PC-3 (cell line): ENCODE data around the gene MEGF10. TPM values are rescaled to one million over a fixed set of nuclear protein-coding genes. Genes with fewer than 3 reads are reported as not detected.
"Not testable (repeated sequence)": the region's sequence is repeated elsewhere in the genome, so short reads cannot be mapped to it uniquely, and the experiment has no call there.

Experiments
- ATAC-seq: fragments of 200-7000 bp; cut with Tn5 transposase; 2 replicates; pipeline ENCODE4 v1.9.1; 2020; ENCODE audit warnings: mild to moderate bottlenecking, moderate library complexity
- BruUV-seq: library from RNA; stranded (reverse); fragments of 400-500 nt; replicated peaks from 2 replicates; lab custom pipeline; 2021; lab: Mats Ljungman, UMichigan
- CTCF ChIA-PET: fragments of 300-600 bp; sonication (Branson Sonifier 250); formaldehyde crosslinking; loops from one replicate; lab custom pipeline; 2022; ENCODE audit warnings: antibody characterized with exemption; lab: Charles Lee
- POLR2A ChIA-PET: fragments of 300-600 bp; sonication (Branson Sonifier 250); formaldehyde crosslinking; loops from one replicate; lab custom pipeline; 2022; ENCODE audit warnings: antibody characterized with exemption; ENCODE audit not compliant: unreplicated experiment; lab: Charles Lee
- DNase-seq: peaks from one replicate; pipeline ENCODE4 v3.0.0-alpha.2; 2015
- H2AFZ ChIP-seq: fragments of 300-600 bp; sonication (generic); 2 replicates; pipeline ENCODE4 v1.6.0; 2016; ENCODE audit warnings: antibody characterized with exemption, low read length
- H3F3A ChIP-seq: fragments of 300-600 bp; sonication (generic); one replicate; pipeline ENCODE4 v1.6.0; 2017; ENCODE audit warnings: antibody characterized with exemption, low read length, control low read depth, mild to moderate bottlenecking; ENCODE audit not compliant: unreplicated experiment
- H3K27ac ChIP-seq: fragments of 300-600 bp; sonication (generic); 2 replicates; pipeline ENCODE4 v1.5.1; 2016; ENCODE audit warnings: mild to moderate bottlenecking, low read length
- H3K27me3 ChIP-seq: fragments of 300-600 bp; sonication (generic); 2 replicates; pipeline ENCODE4 v1.6.1; 2016; ENCODE audit warnings: low read length, mixed read lengths
- H3K36me3 ChIP-seq: fragments of 300-600 bp; sonication (generic); 2 replicates; pipeline ENCODE4 v1.6.1; 2016; ENCODE audit warnings: low read depth, mixed run types, low read length, mixed read lengths
- H3K4me1 ChIP-seq: fragments of 300-600 bp; sonication (generic); 2 replicates; pipeline ENCODE4 v1.5.1; 2016; ENCODE audit warnings: low read length; ENCODE audit not compliant: insufficient read depth
- H3K4me2 ChIP-seq: fragments of 300-600 bp; sonication (generic); 2 replicates; pipeline ENCODE4 v1.6.0; 2016; ENCODE audit warnings: low read length
- H3K4me3 ChIP-seq: fragments of 300-600 bp; sonication (generic); 2 replicates; pipeline ENCODE4 v1.5.1; 2016; ENCODE audit warnings: mild to moderate bottlenecking, low read length, mixed read lengths
- H3K79me2 ChIP-seq: fragments of 300-600 bp; sonication (generic); 2 replicates; pipeline ENCODE4 v1.6.1; 2017; ENCODE audit warnings: low read length, mixed read lengths
- H3K9ac ChIP-seq: fragments of 300-600 bp; sonication (generic); 2 replicates; pipeline ENCODE4 v1.6.0; 2016; ENCODE audit warnings: mild to moderate bottlenecking, low read length
- H3K9me2 ChIP-seq: fragments of 300-600 bp; sonication (generic); replicated peaks from 2 replicates; pipeline ENCODE4 v1.6.1; 2016; ENCODE audit warnings: mixed run types, low read length, mixed read lengths
- H3K9me3 ChIP-seq: fragments of 300-600 bp; sonication (generic); 2 replicates; pipeline ENCODE4 v1.6.1; 2016; ENCODE audit warnings: low read length, mixed read lengths
- H4K20me1 ChIP-seq: fragments of 300-600 bp; sonication (generic); 2 replicates; pipeline ENCODE4 v1.6.1; 2016; ENCODE audit warnings: low read length, mixed read lengths
- EZH2 ChIP-seq: fragments of 300-600 bp; sonication (generic); IDR thresholded peaks from one replicate; pipeline ENCODE4 v1.6.1; 2017; ENCODE audit warnings: antibody characterized with exemption, mild to moderate bottlenecking, low read length; ENCODE audit not compliant: unreplicated experiment
- EZH2phosphoT487 ChIP-seq: fragments of 300-600 bp; sonication (generic); IDR thresholded peaks from 2 replicates; pipeline ENCODE4 v1.6.1; 2018; ENCODE audit warnings: mild to moderate bottlenecking, antibody characterized with exemption, low read length, borderline replicate concordance
- intact Hi-C: fragments of 100-400 bp; cut with micrococcal nuclease; formaldehyde crosslinking; loops from 2 replicates; pipeline ENCODE4 v1.9.0; 2023
- total RNA-seq: library from RNA; depleted of rRNA; stranded (reverse); fragments of >200 nt; gene quantifications from 2 replicates; pipeline ENCODE4 v1.2.3, GENCODE V29; 2014
- TF ChIP-seq, protein P1 (sequence below): fragments of 300-600 bp; sonication (generic); conservative IDR thresholded peaks from 2 replicates; pipeline ENCODE4 v1.5.1; 2017; ENCODE audit warnings: antibody characterized with exemption, low read depth, mild to moderate bottlenecking, low read length

Gene MEGF10
- total RNA-seq, 1 experiment from 2014 or later, result not detected

DNA sequence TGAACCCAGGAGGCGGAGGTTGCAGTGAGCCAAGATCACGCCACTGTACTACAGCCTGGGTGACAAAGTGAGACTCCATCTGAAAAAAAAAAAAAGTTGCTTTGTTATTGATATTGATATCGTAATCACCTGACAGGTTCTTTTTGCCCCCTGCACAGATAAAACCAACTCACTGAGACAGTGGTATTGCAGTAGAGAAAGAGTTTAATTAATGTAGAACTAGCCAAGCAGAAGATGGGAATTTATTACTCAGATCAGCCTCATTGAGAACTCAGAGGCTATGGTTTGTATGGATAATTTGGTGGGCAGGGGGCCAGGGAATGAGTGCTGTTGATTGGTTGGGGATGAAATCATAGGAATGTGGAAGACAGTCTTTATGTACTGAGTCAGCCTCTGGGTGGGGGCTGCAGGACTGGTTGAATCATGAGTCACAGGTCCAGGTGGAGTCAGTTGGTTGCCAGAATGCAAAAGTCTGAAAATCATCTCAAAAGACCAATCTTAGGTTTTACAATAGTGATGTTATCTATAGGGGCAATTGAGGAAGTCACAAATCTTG, 35.8 kb upstream of the MEGF10 start:
- Histone ChIP-seq H3K36me3 (no peaks in the 10 kb centered on the region), H3K4me1 (no peaks in the 10 kb centered on the region), H3K27ac (no peak overlapping the region), H3K9me2 (no peaks in the 10 kb centered on the region), H3K9me3 (0 out of 2 replicates have a peak, but pooled peaks cover 7% of the 10 kb centered on the region), H3K4me3 (no peak overlapping the region), H3K4me2 (no peak overlapping the region), H2AFZ (no peak overlapping the region), H4K20me1 (no peaks in the 10 kb centered on the region), H3K79me2 (no peaks in the 10 kb centered on the region), H3K9ac (no peak overlapping the region), H3F3A (no peaks in the 10 kb centered on the region), H3K27me3 (no peaks in the 10 kb centered on the region)
- intact Hi-C loops, result no loop called here
- DNase-seq (peak; percentile 61), ATAC-seq (no peak)
- BruUV-seq, result no TSS peak
- ChIA-PET CTCF (no interaction called here), POLR2A (no interaction called here)
- TF ChIP-seq EZH2 (no peak), EZH2phosphoT487 (no peak)
- TF ChIP-seq, protein P1, sequence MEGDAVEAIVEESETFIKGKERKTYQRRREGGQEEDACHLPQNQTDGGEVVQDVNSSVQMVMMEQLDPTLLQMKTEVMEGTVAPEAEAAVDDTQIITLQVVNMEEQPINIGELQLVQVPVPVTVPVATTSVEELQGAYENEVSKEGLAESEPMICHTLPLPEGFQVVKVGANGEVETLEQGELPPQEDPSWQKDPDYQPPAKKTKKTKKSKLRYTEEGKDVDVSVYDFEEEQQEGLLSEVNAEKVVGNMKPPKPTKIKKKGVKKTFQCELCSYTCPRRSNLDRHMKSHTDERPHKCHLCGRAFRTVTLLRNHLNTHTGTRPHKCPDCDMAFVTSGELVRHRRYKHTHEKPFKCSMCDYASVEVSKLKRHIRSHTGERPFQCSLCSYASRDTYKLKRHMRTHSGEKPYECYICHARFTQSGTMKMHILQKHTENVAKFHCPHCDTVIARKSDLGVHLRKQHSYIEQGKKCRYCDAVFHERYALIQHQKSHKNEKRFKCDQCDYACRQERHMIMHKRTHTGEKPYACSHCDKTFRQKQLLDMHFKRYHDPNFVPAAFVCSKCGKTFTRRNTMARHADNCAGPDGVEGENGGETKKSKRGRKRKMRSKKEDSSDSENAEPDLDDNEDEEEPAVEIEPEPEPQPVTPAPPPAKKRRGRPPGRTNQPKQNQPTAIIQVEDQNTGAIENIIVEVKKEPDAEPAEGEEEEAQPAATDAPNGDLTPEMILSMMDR, result no peak

DNA sequence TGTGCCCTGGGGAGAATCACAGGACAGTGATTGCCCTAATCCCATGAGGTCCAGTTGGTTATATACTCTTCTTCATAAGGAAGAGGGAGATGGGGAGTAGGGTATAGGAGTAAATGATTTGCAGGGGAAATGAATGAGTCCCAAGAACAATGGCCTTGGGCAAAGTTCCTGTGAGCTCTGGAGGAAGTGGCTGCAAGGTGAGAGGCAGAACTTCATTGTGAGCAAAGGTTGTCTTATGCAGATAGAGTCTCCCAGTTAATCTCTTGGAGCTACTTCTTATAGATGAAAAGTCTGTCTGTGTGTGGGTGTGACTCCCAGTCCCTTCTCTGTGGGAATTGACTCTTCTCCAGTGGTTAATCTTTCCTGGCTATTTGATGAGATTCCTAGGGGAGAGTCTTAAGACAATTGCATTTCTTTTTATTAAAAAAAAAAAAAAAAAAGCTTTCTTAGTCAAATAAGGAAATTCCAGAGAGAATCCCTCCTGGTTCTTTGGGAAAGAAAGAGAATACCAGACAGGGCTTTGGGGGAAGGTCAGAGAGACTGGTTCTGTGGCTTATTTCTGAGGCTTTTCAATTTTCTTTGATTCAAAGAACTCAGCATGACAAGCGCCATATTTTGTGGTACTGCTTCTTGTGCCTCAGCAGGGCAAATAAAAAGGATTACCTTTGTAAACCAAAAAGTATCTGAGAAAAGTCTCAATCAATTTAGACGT, 33.6 kb upstream of the MEGF10 start:
- no peaks in the 10 kb centered on the region for H3K9me2 ChIP-seq
- DNase-seq (no peak), ATAC-seq (no peak)
- H3K36me3 ChIP-seq, result no peaks in the 10 kb centered on the region
- no peak overlapping the region for H3K4me3 ChIP-seq
- H3K9me3 ChIP-seq, result 0 out of 2 replicates have a peak, but pooled peaks cover 7% of the 10 kb centered on the region
- no peaks in the 10 kb centered on the region for H3K79me2 ChIP-seq
- H3K4me2 ChIP-seq, result no peak overlapping the region
- no peaks in the 10 kb centered on the region for H4K20me1 ChIP-seq
- TF ChIP-seq EZH2phosphoT487, result no peak
- TF ChIP-seq EZH2, result no peak
- TF ChIP-seq, protein P1, result no peak
- H3K27me3 ChIP-seq, result no peaks in the 10 kb centered on the region
- H3K27ac ChIP-seq, result no peak overlapping the region
- ChIA-PET CTCF (no interaction called here), POLR2A (no interaction called here)
- no TSS peak for BruUV-seq
- H3K9ac ChIP-seq, result no peak overlapping the region
- no peaks in the 10 kb centered on the region for H3F3A ChIP-seq
- no peaks in the 10 kb centered on the region for H3K4me1 ChIP-seq
- intact Hi-C loops, result no loop called here
- no peak overlapping the region for H2AFZ ChIP-seq

- H3K27ac ChIP-seq, result no peak overlapping the region
- H4K20me1 ChIP-seq, result no peaks in the 10 kb centered on the region
- intact Hi-C loops, result no loop called here
- BruUV-seq, result no TSS peak
- H3K9me3 ChIP-seq, result 0 out of 2 replicates have a peak, but pooled peaks cover 3% of the 10 kb centered on the region
- CTCF ChIA-PET, result no interaction called here
- H3K9ac ChIP-seq, result no peak overlapping the region
- ATAC-seq (no peak), DNase-seq (no peak)
- H3K36me3 ChIP-seq, result no peaks in the 10 kb centered on the region
- no peak overlapping the region for H3K4me3 ChIP-seq
- H3K27me3 ChIP-seq, result no peaks in the 10 kb centered on the region
- H3F3A ChIP-seq, result no peaks in the 10 kb centered on the region
- TF ChIP-seq EZH2 (no peak), EZH2phosphoT487 (no peak)
- TF ChIP-seq, protein P1, result no peak
- no peaks in the 10 kb centered on the region for H3K4me1 ChIP-seq
- no peaks in the 10 kb centered on the region for H3K9me2 ChIP-seq
- H3K4me2 ChIP-seq, result no peak overlapping the region
- no peaks in the 10 kb centered on the region for H3K79me2 ChIP-seq
- no peak overlapping the region for H2AFZ ChIP-seq
- POLR2A ChIA-PET, result no interaction called here
Observed at GRCh38 chr5:127260686-127261085, 29.9 kb upstream of the MEGF10 start.

DNA sequence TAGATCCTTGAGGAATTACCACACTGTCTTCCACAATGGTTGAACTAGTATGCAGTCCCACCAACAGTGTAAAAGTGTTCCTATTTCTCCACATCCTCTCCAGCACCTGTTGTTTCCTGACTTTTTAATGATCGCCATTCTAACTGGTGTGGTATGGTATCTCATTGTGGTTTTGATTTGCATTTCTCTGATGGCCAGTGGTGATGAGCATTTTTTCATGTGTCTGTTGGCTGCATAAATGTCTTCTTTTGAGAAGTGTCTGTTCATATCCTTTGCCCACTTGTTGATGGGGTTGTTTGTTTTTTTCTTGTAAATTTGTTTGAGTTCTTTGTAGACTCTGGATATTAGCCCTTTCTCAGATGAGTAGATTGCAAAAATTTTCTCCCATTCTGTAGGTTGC, 25.1 kb upstream of the MEGF10 start:
- H3F3A ChIP-seq, H3K9me3 ChIP-seq, DNase-seq, H3K9me2 ChIP-seq, intact Hi-C loops, POLR2A ChIA-PET, BruUV-seq, H4K20me1 ChIP-seq, ATAC-seq, H3K27ac ChIP-seq, H3K9ac ChIP-seq, H3K4me2 ChIP-seq, H3K4me3 ChIP-seq, H2AFZ ChIP-seq, H3K4me1 ChIP-seq, H3K27me3 ChIP-seq, H3K79me2 ChIP-seq, H3K36me3 ChIP-seq, CTCF ChIA-PET: not testable (repeated sequence)
